HG02852 (cell line): ENCODE data around the gene AFF2.

Source experiments
- ATAC-seq: cut with Tn5 transposase; IDR thresholded peaks from one replicate; pipeline ENCODE4 v1.9.1; 2021; ENCODE audit warnings: mild to moderate bottlenecking, moderate library complexity; ENCODE audit not compliant: unreplicated experiment

AFF2 gene

GRCh38 chrX:148500423-148501385 lies at the start of gene AFF2:
Gene AFF2, plus strand, starts transcription at chrX:148500617. Its CDS starts 481 bp downstream, at chrX:148501098.
- peak; percentile 55 for ATAC-seq

GRCh38 chrX:148457279-148457678 lies 43.1 kb upstream of the AFF2 start:
- ATAC-seq = no peak

GRCh38 chrX:148459343-148459742 lies 41.1 kb upstream of the AFF2 start:
- ATAC-seq = peak; percentile 94

- peak; percentile 86 for ATAC-seq
These were observed 34.1 kb upstream of the AFF2 start for GRCh38 chrX:148466292-148466691.

GRCh38 chrX:148470324-148470723 lies 30.1 kb upstream of the AFF2 start:
- no peak for ATAC-seq

- no peak for ATAC-seq
These were observed 26.4 kb upstream of the AFF2 start for GRCh38 chrX:148474030-148474429.

DNA sequence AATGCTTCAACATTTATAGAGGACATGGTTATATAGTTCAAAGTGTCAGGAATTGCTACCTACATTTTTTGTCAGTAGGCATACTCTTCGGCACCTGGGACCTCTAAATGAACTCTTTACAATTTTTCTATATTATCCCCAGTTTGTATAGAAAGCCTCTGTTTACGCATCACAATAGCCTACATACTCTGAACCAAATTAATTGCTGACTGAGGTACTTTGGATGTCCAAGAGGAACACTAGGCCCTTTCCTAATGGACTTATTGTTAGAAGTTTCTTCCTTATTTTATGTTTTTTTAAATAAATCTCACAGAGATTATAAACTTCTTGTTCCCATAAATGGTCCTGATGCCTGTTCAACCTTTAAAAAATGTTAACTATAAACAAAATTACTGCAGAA lies 8.4 kb upstream of the AFF2 start:
- no peak for ATAC-seq

DNA sequence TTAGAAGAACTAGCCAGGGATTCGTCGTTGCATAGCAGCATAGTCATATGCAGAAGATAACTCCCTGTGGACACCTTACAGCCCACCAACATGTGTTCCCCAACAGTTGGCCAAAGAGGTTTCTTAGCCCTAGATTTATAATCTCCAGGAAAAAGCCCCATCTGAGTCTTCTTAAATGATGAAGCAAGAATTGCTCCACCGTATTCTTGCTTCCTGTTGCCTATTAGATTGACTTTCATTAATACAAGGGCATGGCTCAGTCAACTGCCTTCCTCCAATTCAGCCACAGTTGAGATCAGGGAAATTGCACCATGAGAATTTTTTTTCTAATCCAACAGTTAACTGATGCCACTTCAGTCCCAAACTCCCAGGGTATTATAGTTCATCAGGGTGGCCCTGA lies 5.2 kb upstream of the AFF2 start:
- ATAC-seq = no peak

GRCh38 chrX:148498067-148498466 lies 2.4 kb upstream of the AFF2 start:
- no peak for ATAC-seq

GRCh38 chrX:148499638-148500422 lies 587 bp upstream of the AFF2 start:
- ATAC-seq = no peak

- ATAC-seq = no peak
These were observed 1.1 kb downstream of the AFF2 start for GRCh38 chrX:148501386-148502066.

DNA sequence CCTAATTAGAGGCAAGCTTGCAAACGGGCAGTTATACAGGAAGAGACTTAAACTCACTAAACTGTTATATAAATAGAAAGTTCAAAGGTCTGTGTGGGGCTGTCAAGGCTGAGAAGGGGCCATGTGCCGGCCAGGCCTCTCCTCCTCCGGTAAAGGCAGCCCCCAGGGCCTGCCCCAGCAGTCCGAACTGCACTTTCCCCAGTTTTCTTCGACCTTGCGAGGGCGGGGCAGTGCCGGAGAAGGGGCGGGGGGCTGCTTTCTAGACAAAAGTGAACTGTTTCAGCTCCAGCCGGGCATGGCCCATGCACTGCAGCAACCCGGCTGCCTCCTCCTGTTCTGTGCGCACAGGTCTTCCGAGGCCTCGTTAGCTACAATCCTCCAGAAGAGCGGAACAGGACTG lies 4.1 kb downstream of the AFF2 start:
- ATAC-seq = no peak

GRCh38 chrX:148507418-148507817 lies 7.0 kb downstream of the AFF2 start:
- no peak for ATAC-seq

GRCh38 chrX:148512453-148512852 lies 12.0 kb downstream of the AFF2 start:
- no peak for ATAC-seq

- no peak for ATAC-seq
These were observed 13.2 kb downstream of the AFF2 start for GRCh38 chrX:148513661-148514060.

GRCh38 chrX:148517176-148517575 lies 16.8 kb downstream of the AFF2 start:
- no peak for ATAC-seq

DNA sequence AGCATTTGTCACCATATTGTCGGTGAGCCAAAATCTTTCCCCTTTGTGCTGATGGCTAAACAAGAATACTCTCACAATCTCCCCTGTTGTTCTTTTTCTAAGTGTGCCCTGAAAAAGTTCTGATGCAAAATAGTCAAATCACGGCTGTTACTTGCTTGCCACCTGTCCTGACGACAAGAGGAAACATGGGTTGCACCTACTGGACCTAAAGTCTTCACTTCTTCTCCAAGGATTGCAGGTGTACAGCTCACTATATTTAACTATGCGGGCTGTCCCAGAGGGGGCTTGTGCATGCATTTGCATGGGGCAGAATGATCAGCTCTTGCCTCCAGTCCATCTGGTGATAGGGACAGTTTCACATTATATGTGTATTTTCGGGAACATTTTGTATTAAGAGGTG lies 21.6 kb downstream of the AFF2 start:
- ATAC-seq = no peak

- ATAC-seq = no peak
These were observed 23.1 kb downstream of the AFF2 start for GRCh38 chrX:148523303-148524080.

DNA sequence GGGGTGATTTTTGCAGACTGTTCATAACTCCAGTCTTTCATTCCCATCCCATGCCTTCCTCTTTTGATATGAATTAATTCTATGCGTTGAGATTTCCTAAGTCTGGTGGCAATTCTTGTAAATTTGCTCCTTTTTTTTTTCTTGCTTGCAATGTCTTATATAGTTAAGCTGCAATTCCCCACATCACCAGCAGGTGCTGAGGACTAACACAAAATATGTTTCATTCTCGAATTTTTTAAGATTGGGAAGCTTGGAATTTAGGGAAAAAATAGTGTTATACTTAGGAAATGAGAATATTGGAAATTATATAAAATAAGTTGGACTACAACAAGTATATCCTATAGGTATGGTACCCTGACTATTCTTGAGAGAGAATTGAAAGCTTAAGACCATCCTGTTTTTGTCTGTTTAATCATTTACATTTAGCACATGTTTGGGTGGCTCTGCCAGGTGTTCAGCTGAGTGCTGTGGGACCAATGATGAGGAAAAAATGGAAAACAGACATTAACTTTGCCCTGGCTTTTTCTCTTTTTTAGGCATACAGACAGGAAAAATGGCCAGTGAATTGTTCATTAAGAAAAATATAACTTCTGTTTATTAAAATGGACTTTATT lies 30.2 kb downstream of the AFF2 start:
- no peak for ATAC-seq

- ATAC-seq = no peak
These were observed 33.9 kb downstream of the AFF2 start for GRCh38 chrX:148534291-148534690.
